Posterior cingulate gyrus (tissue), 11 donors: Measurements from ENCODE around the gene IGF2.
A peak's percentile ranks its signal among the peaks of the same experiment; 100 is the strongest.
"Not testable (repeated sequence)": the region's sequence is repeated elsewhere in the genome, so short reads cannot be mapped to it uniquely, and the experiment has no call there.

Experiments
- DNase-seq, 10 donors: peaks; one replicate each; pipeline versions ENCODE4 v3.0.0 to v3.0.0-alpha.2; 2020 to 2021; ENCODE audit warnings: mixed read lengths in 3 of 10
- intact Hi-C: fragments of 100-400 bp; cut with DNase I; formaldehyde crosslinking; loops from one replicate; pipeline ENCODE4 v1.15.1; 2023

Gene IGF2

GRCh38 chr11:2128130-2128510 is 11.1 kb downstream of the IGF2 start:
- peak in 3 of 10 donors; percentile 20 to 55 (median 36) for DNase-seq
- intact Hi-C loops: no loop called here

GRCh38 chr11:2127482-2128129 is 11.6 kb downstream of the IGF2 start:
- peak in 3 of 10 donors; percentile 54 to 72 (median 57) for DNase-seq
- intact Hi-C loops: no loop called here

GRCh38 chr11:2126520-2127085 is 12.6 kb downstream of the IGF2 start:
- peak in 2 of 10 donors; percentile 28 to 37 for DNase-seq
- intact Hi-C loops: no loop called here

- peak in 1 of 10 donors; percentile 2 for DNase-seq
- intact Hi-C loops: not testable (repeated sequence)
Observed at GRCh38 chr11:2124736-2125484, 14.3 kb downstream of the IGF2 start.

- DNase-seq: peak in 3 of 10 donors; percentile 47 to 56 (median 49)
- intact Hi-C loops: no loop called here
Observed at GRCh38 chr11:2123628-2123960, 15.6 kb downstream of the IGF2 start.

- peak in 3 of 10 donors; percentile 31 to 41 (median 37) for DNase-seq
Observed at GRCh38 chr11:2122907-2123627, 16.1 kb downstream of the IGF2 start.

GRCh38 chr11:2122222-2122906 is 16.8 kb downstream of the IGF2 start:
- DNase-seq: peak in 3 of 10 donors; percentile 55 to 75 (median 59)
- intact Hi-C loops: no loop called here

More at GRCh38 chr11:2122907-2123627, 16.1 kb downstream of the IGF2 start:
- intact Hi-C loops: no loop called here

- intact Hi-C loops: no loop called here
Observed at GRCh38 chr11:2121227-2122130, 17.7 kb downstream of the IGF2 start.

GRCh38 chr11:2120359-2121100 is 18.7 kb downstream of the IGF2 start:
- DNase-seq: peak in 3 of 10 donors; percentile 37 to 67 (median 59)
- intact Hi-C loops: no loop called here

More at GRCh38 chr11:2121227-2122130, 17.7 kb downstream of the IGF2 start:
- peak in 3 of 10 donors; percentile 62 to 77 (median 75) for DNase-seq

- intact Hi-C loops: no loop called here
- DNase-seq: no peak
Observed at GRCh38 chr11:2118677-2119076, 20.5 kb downstream of the IGF2 start.

GRCh38 chr11:2116680-2117079 is 22.5 kb downstream of the IGF2 start:
- DNase-seq: no peak
- intact Hi-C loops: no loop called here

- intact Hi-C loops: no loop called here
- DNase-seq: peak in 1 of 10 donors; percentile 50
Observed at GRCh38 chr11:2115308-2115707, 23.9 kb downstream of the IGF2 start.

GRCh38 chr11:2114430-2115241 is 24.6 kb downstream of the IGF2 start:
- intact Hi-C loops: no loop called here
- peak in 3 of 10 donors; percentile 51 to 74 (median 69) for DNase-seq

- peak in 3 of 10 donors; percentile 55 to 77 (median 65) for DNase-seq
- intact Hi-C loops: no loop called here
Observed at GRCh38 chr11:2113776-2114175, 25.4 kb downstream of the IGF2 start.

- intact Hi-C loops: no loop called here
- peak in 3 of 10 donors; percentile 3 to 56 (median 24) for DNase-seq
Observed at GRCh38 chr11:2110521-2110920, 28.7 kb downstream of the IGF2 start.

- DNase-seq: peak in 3 of 10 donors; percentile 57 to 76 (median 76)
- intact Hi-C loops: no loop called here
Observed at GRCh38 chr11:2109541-2110019, 29.6 kb downstream of the IGF2 start.
